ENCODE data around the gene PAX2. TPM values are rescaled to one million over a fixed set of nuclear protein-coding genes. Genes with fewer than 3 reads are reported as not detected.

The PAX2 gene
- polyA plus RNA-seq, 4 donors, result 0.09 TPM; not detected in 3

DNA sequence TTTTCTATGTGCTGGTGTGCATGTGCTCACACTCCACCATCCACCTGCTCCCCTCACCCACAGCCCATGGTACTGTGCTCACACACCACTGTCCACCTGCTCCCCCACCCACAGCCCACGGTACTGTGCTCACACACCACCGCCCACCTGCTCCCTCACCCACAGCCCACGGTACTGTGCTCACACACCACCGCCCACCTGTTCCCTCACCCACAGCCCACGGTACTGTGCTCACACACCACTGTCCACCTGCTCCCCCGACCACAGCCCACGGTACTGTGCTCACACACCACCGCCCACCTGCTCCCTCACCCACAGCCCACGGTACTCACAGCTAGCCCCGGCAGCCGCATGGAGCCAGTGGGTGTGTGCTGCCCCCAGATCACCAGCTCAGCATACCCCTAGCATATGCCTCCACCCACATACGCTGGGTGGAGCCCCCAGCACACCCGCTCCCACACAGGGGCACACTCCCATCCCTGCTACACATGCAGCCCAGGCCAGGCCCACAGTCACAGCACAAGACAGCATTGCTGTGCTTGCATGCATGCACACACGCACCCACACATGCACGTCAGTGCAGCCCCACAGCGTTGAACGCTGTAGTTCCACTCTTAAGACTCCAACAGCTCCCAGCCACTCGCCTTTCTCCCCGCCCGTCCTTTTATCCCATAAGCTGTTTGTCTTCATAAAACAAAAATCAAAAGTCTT lies 62.0 kb downstream of the PAX2 start:
- Histone ChIP-seq H3K36me3 (ENCODE audit: control insufficient read depth in 3 of 3, insufficient read depth in 2 of 3, low read depth in 1 of 3, low read length in 3 of 3) (no peaks in the 10 kb centered on the region), H3K4me3 (ENCODE audit: low read depth in 1 of 3, low read length in 3 of 3) (no peak overlapping the region), H3K9me3 (ENCODE audit: control insufficient read depth in 2 of 2, insufficient read depth in 1 of 2, low read depth in 1 of 2, low read length in 1 of 2) (no peaks in the 10 kb centered on the region), H3K27me3 (ENCODE audit: control insufficient read depth in 3 of 3, insufficient read depth in 3 of 3, low read length in 3 of 3) (peaks cover 0 to 76% (median 27%) of the 10 kb centered on the region in 3 donors), H3K27ac (ENCODE audit: low read depth in 1 of 3, low read length in 2 of 3) (no peak overlapping the region), H3K4me1 (ENCODE audit: control insufficient read depth in 3 of 3, insufficient read depth in 2 of 3, low read depth in 1 of 3, low read length in 2 of 3) (no peaks in the 10 kb centered on the region)
- DNase-seq, result no peak
- 37 to 59% (median 38%) methylated on average over 20 of the region's 20 CpGs for WGBS, 3 donors
- no peak for FAIRE-seq

GRCh38 chr10:100808876-100809275 lies 63.5 kb downstream of the PAX2 start:
- WGBS, 3 donors, result 70 to 72% (median 71%) methylated on average over 10 of the region's 10 CpGs
- no peak for FAIRE-seq
- H3K4me3 ChIP-seq (ENCODE audit: low read depth in 1 of 3, low read length in 3 of 3), result no peak overlapping the region
- H3K27ac ChIP-seq (ENCODE audit: low read depth in 1 of 3, low read length in 2 of 3), result no peak overlapping the region
- no peak for DNase-seq
- H3K9me3 ChIP-seq (ENCODE audit: control insufficient read depth in 2 of 2, insufficient read depth in 1 of 2, low read depth in 1 of 2, low read length in 1 of 2), result no peaks in the 10 kb centered on the region
- H3K4me1 ChIP-seq (ENCODE audit: control insufficient read depth in 3 of 3, insufficient read depth in 2 of 3, low read depth in 1 of 3, low read length in 2 of 3), result no peaks in the 10 kb centered on the region
- H3K27me3 ChIP-seq (ENCODE audit: control insufficient read depth in 3 of 3, insufficient read depth in 3 of 3, low read length in 3 of 3), result peaks cover 0 to 70% (median 21%) of the 10 kb centered on the region in 3 donors
- no peaks in the 10 kb centered on the region for H3K36me3 ChIP-seq (ENCODE audit: control insufficient read depth in 3 of 3, insufficient read depth in 2 of 3, low read depth in 1 of 3, low read length in 3 of 3)

DNA sequence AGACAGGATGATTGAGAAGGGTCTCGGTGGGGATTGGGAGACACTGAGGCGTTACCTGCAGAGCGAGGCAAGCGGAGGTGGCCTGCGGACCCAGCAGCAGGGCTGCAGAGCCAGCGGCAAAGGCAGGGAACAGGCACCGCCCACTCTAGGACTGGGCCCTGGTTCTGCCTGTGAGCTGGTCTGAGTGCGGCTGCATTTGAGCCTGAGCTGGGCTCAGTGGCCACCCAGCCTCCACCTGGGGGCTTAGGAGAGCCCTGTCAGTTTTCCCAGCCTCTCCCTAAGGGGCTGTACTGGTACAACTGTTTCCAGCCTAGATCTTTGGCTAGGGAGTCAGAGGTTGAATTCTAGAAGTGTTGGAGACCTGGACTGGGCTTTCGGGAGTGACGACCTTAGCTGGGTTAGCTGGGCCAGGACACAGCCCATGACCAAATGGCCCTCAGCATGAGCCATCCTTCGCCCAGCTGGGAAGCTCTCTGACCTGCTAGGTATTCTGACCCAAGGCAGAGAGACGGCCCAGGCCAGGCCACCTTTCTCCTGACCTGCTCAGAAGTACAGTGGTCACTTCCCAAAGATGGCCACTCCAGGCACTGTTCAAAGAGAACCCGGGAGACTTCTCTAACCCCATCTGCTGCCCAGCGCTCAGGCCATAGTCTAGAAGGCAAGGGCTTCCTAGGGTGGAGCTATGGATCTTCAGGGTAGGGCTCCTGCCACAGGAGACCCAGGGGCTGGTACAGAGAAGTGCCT lies 64.9 kb downstream of the PAX2 start:
- no peak overlapping the region for H3K27ac ChIP-seq (ENCODE audit: low read depth in 1 of 3, low read length in 2 of 3)
- no peak overlapping the region for H3K4me3 ChIP-seq (ENCODE audit: low read depth in 1 of 3, low read length in 3 of 3)
- H3K27me3 ChIP-seq (ENCODE audit: control insufficient read depth in 3 of 3, insufficient read depth in 3 of 3, low read length in 3 of 3), result peaks cover 0 to 69% (median 22%) of the 10 kb centered on the region in 3 donors
- FAIRE-seq (no peak), DNase-seq (no peak)
- H3K9me3 ChIP-seq (ENCODE audit: control insufficient read depth in 2 of 2, insufficient read depth in 1 of 2, low read depth in 1 of 2, low read length in 1 of 2), result no peaks in the 10 kb centered on the region
- no peaks in the 10 kb centered on the region for H3K36me3 ChIP-seq (ENCODE audit: control insufficient read depth in 3 of 3, insufficient read depth in 2 of 3, low read depth in 1 of 3, low read length in 3 of 3)
- no peaks in the 10 kb centered on the region for H3K4me1 ChIP-seq (ENCODE audit: control insufficient read depth in 3 of 3, insufficient read depth in 2 of 3, low read depth in 1 of 3, low read length in 2 of 3)
- 81 to 86% (median 81%) methylated on average over 14 of the region's 14 CpGs for WGBS, 3 donors

GRCh38 chr10:100810835-100811116 lies 65.4 kb downstream of the PAX2 start:
- FAIRE-seq (no peak), DNase-seq (no peak)
- peaks cover 0 to 71% (median 21%) of the 10 kb centered on the region in 3 donors for H3K27me3 ChIP-seq (ENCODE audit: control insufficient read depth in 3 of 3, insufficient read depth in 3 of 3, low read length in 3 of 3)
- H3K4me3 ChIP-seq (ENCODE audit: low read depth in 1 of 3, low read length in 3 of 3), result no peak overlapping the region
- no peak overlapping the region for H3K27ac ChIP-seq (ENCODE audit: low read depth in 1 of 3, low read length in 2 of 3)
- no peaks in the 10 kb centered on the region for H3K9me3 ChIP-seq (ENCODE audit: control insufficient read depth in 2 of 2, insufficient read depth in 1 of 2, low read depth in 1 of 2, low read length in 1 of 2)
- no peaks in the 10 kb centered on the region for H3K4me1 ChIP-seq (ENCODE audit: control insufficient read depth in 3 of 3, insufficient read depth in 2 of 3, low read depth in 1 of 3, low read length in 2 of 3)
- 80 to 89% (median 88%) methylated on average over 7 of the region's 7 CpGs for WGBS, 3 donors
- H3K36me3 ChIP-seq (ENCODE audit: control insufficient read depth in 3 of 3, insufficient read depth in 2 of 3, low read depth in 1 of 3, low read length in 3 of 3), result no peaks in the 10 kb centered on the region

DNA sequence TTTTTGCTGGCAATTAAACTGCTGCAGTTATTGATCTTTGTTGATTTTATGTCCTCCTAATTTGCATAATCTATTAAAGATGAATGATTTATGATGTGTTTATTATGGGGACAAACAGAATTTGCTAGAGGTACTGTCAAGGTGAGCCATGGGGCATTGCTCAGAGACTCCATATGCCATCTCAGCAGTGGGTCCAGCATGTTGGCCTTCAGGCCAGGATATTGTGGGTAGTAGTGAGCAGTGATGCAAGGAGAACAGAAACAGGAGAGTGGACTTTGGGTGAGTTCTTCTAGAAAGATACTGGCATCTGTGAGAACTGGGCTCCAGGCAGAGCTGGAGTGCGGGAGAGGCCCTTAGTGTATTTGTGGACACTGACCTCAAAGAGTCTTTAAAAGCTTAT lies 65.9 kb downstream of the PAX2 start:
- Histone ChIP-seq H3K27ac (ENCODE audit: low read depth in 1 of 3, low read length in 2 of 3) (no peak overlapping the region), H3K4me3 (ENCODE audit: low read depth in 1 of 3, low read length in 3 of 3) (no peak overlapping the region), H3K4me1 (ENCODE audit: control insufficient read depth in 3 of 3, insufficient read depth in 2 of 3, low read depth in 1 of 3, low read length in 2 of 3) (no peaks in the 10 kb centered on the region), H3K9me3 (ENCODE audit: control insufficient read depth in 2 of 2, insufficient read depth in 1 of 2, low read depth in 1 of 2, low read length in 1 of 2) (no peaks in the 10 kb centered on the region), H3K27me3 (ENCODE audit: control insufficient read depth in 3 of 3, insufficient read depth in 3 of 3, low read length in 3 of 3) (peaks cover 0 to 69% (median 19%) of the 10 kb centered on the region in 3 donors), H3K36me3 (ENCODE audit: control insufficient read depth in 3 of 3, insufficient read depth in 2 of 3, low read depth in 1 of 3, low read length in 3 of 3) (no peaks in the 10 kb centered on the region)
- 86 to 95% (median 90%) methylated on average over 1 of the region's 1 CpG for WGBS, 3 donors
- FAIRE-seq (no peak), DNase-seq (no peak)

DNA sequence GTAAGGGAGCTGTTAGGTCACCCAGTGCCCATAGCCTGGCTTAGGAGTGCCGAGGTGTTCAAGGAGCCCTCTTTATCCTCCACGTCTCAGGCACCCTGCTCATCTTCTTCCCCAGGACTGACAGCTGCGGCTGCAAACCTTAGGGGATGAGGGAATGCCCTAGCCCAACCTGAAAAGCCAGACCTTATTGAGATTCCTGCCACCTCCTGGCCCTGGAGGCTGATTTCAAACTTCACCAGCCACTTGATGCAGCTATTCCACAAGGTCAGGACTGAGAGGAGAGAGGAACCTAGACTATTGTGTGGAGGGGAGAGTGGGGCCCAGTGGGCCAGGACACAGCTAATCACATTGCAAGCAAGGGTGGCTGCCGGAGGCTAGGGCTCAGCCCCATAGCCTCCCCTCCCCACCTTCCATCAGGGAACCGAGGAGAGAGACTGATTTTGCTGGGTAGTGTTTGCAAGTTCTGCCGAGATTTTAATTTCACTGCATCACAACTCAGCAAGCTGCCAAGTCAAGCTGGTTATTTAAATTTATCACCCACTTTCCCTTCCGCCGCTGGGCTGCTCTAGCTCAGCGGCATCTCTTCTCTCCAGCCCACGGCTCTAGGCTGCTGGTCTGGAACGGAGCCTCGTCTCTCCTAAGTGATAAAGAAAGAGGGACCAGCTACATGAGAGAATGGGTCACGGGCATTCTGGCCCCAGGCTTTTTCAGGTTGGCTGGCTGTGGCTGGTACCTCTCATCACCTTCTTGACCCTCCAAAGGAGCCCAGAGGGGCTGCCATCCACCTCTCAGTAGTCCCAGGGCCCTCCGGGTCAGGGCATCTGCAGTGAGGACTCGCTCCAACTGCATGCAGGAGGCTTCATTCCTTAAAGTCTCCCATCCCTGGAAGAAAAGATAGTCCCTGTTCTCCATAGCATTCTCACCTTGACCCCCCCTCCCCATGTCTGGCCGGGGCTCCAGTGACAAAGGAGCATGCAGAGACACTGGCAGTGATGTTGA lies 66.7 kb downstream of the PAX2 start:
- no peaks in the 10 kb centered on the region for H3K36me3 ChIP-seq (ENCODE audit: control insufficient read depth in 3 of 3, insufficient read depth in 2 of 3, low read depth in 1 of 3, low read length in 3 of 3)
- no peak for DNase-seq
- H3K9me3 ChIP-seq (ENCODE audit: control insufficient read depth in 2 of 2, insufficient read depth in 1 of 2, low read depth in 1 of 2, low read length in 1 of 2), result no peaks in the 10 kb centered on the region
- H3K27ac ChIP-seq (ENCODE audit: low read depth in 1 of 3, low read length in 2 of 3), result no peak overlapping the region
- 68 to 69% (median 68%) methylated on average over 16 of the region's 16 CpGs for WGBS, 3 donors
- no peak for FAIRE-seq
- H3K4me1 ChIP-seq (ENCODE audit: control insufficient read depth in 3 of 3, insufficient read depth in 2 of 3, low read depth in 1 of 3, low read length in 2 of 3), result no peaks in the 10 kb centered on the region
- H3K4me3 ChIP-seq (ENCODE audit: low read depth in 1 of 3, low read length in 3 of 3), result no peak overlapping the region
- peaks cover 0 to 67% (median 18%) of the 10 kb centered on the region in 3 donors for H3K27me3 ChIP-seq (ENCODE audit: control insufficient read depth in 3 of 3, insufficient read depth in 3 of 3, low read length in 3 of 3)

- H3K9me3 ChIP-seq (ENCODE audit: control insufficient read depth in 2 of 2, insufficient read depth in 1 of 2, low read depth in 1 of 2, low read length in 1 of 2), result no peaks in the 10 kb centered on the region
- no peaks in the 10 kb centered on the region for H3K4me1 ChIP-seq (ENCODE audit: control insufficient read depth in 3 of 3, insufficient read depth in 2 of 3, low read depth in 1 of 3, low read length in 2 of 3)
- 62 to 75% (median 69%) methylated on average over 6 of the region's 6 CpGs for WGBS, 3 donors
- no peaks in the 10 kb centered on the region for H3K36me3 ChIP-seq (ENCODE audit: control insufficient read depth in 3 of 3, insufficient read depth in 2 of 3, low read depth in 1 of 3, low read length in 3 of 3)
- peaks cover 0 to 64% (median 22%) of the 10 kb centered on the region in 3 donors for H3K27me3 ChIP-seq (ENCODE audit: control insufficient read depth in 3 of 3, insufficient read depth in 3 of 3, low read length in 3 of 3)
- H3K27ac ChIP-seq (ENCODE audit: low read depth in 1 of 3, low read length in 2 of 3), result no peak overlapping the region
- no peak overlapping the region for H3K4me3 ChIP-seq (ENCODE audit: low read depth in 1 of 3, low read length in 3 of 3)
- DNase-seq (no peak), FAIRE-seq (no peak)
These were observed 67.6 kb downstream of the PAX2 start for GRCh38 chr10:100812978-100813377.

GRCh38 chr10:100814751-100815474 lies 69.5 kb downstream of the PAX2 start:
- FAIRE-seq, result no peak
- Histone ChIP-seq H3K4me1 (ENCODE audit: control insufficient read depth in 3 of 3, insufficient read depth in 2 of 3, low read depth in 1 of 3, low read length in 2 of 3) (no peaks in the 10 kb centered on the region), H3K27me3 (ENCODE audit: control insufficient read depth in 3 of 3, insufficient read depth in 3 of 3, low read length in 3 of 3) (peaks cover 0 to 60% (median 16%) of the 10 kb centered on the region in 3 donors), H3K36me3 (ENCODE audit: control insufficient read depth in 3 of 3, insufficient read depth in 2 of 3, low read depth in 1 of 3, low read length in 3 of 3) (no peaks in the 10 kb centered on the region), H3K9me3 (ENCODE audit: control insufficient read depth in 2 of 2, insufficient read depth in 1 of 2, low read depth in 1 of 2, low read length in 1 of 2) (no peaks in the 10 kb centered on the region), H3K4me3 (ENCODE audit: low read depth in 1 of 3, low read length in 3 of 3) (no peak overlapping the region), H3K27ac (ENCODE audit: low read depth in 1 of 3, low read length in 2 of 3) (no peak overlapping the region)
- 13 to 21% (median 17%) methylated on average over 3 of the region's 3 CpGs for WGBS, 3 donors
- DNase-seq, result no peak

Data from small intestine (tissue), 7 donors.